Fibroblast of lung (primary cell): ENCODE results near the gene DIP2C. TPM values are rescaled to one million over a fixed set of nuclear protein-coding genes. Genes with fewer than 3 reads are reported as not detected.

Source experiments
- DNase-seq, 2 donors: peaks; one replicate each; pipeline versions ENCODE4 v3.0.0 to v3.0.0-alpha.2; 2010; ENCODE audit warnings: low read depth in 2 of 2
- H2AFZ ChIP-seq: 2 replicates; pipeline ENCODE4 v1.5.1; 2012; ENCODE audit warnings: low read length, control low read depth, inconsistent platforms
- H3K27ac ChIP-seq: 2 replicates; pipeline ENCODE4 v1.5.1; 2011; ENCODE audit warnings: low read length, control low read depth; ENCODE audit not compliant: insufficient read depth
- H3K27me3 ChIP-seq: 2 replicates; pipeline ENCODE4 v1.5.1; 2011; ENCODE audit warnings: mild to moderate bottlenecking, low read length; ENCODE audit not compliant: control insufficient read depth, insufficient read depth
- H3K36me3 ChIP-seq: 2 replicates; pipeline ENCODE4 v1.5.1; 2011; ENCODE audit warnings: low read length; ENCODE audit not compliant: control insufficient read depth, insufficient read depth
- H3K4me1 ChIP-seq: 2 replicates; pipeline ENCODE4 v1.5.1; 2011; ENCODE audit warnings: low read length; ENCODE audit not compliant: control insufficient read depth, insufficient read depth; ENCODE audit errors: extremely low read depth
- H3K4me2 ChIP-seq: 2 replicates; pipeline ENCODE4 v1.5.1; 2011; ENCODE audit warnings: low read length, control low read depth; ENCODE audit not compliant: insufficient read depth; ENCODE audit errors: extremely low read depth
- H3K4me3 ChIP-seq, 4 experiments: fragments of 200-600 bp in 1 of 4; sonication (generic) in 1 of 4; replicated peaks in 1 of 4; 2 replicates each; pipeline ENCODE4 v1.5.1; 2011 to 2016; ENCODE audit warnings: low read length in 4 of 4, low read depth in 3 of 4, mild to moderate bottlenecking in 3 of 4, control low read depth in 2 of 4, inconsistent platforms in 1 of 4, mixed read lengths in 1 of 4; ENCODE audit not compliant: insufficient read depth in 1 of 4; ENCODE audit errors: control extremely low read depth in 1 of 4
- H3K79me2 ChIP-seq: 2 replicates; pipeline ENCODE4 v1.5.1; 2012; ENCODE audit warnings: mild to moderate bottlenecking, low read length, inconsistent platforms; ENCODE audit not compliant: control insufficient read depth, insufficient read depth
- H3K9ac ChIP-seq: 2 replicates; pipeline ENCODE4 v1.5.1; 2011; ENCODE audit warnings: mild to moderate bottlenecking, low read length, control low read depth; ENCODE audit not compliant: insufficient read depth
- H3K9me3 ChIP-seq: 2 replicates; pipeline ENCODE4 v1.5.1; 2012; ENCODE audit warnings: low read depth, low read length; ENCODE audit not compliant: control insufficient read depth, insufficient read depth
- H4K20me1 ChIP-seq: 2 replicates; pipeline ENCODE4 v1.5.1; 2011; ENCODE audit warnings: low read length; ENCODE audit not compliant: control insufficient read depth, insufficient read depth; ENCODE audit errors: extremely low read depth
- EZH2 ChIP-seq: IDR thresholded peaks from 2 replicates; pipeline ENCODE4 v1.5.1; 2012; ENCODE audit warnings: low read length, control low read depth, mild to moderate bottlenecking; ENCODE audit errors: missing control alignments
- polyA plus RNA-seq, 2 donors: library from polyadenylated mRNA; depleted of rRNA in 1 of 2; stranded (reverse) in 1 of 2; unstranded in 1 of 2; fragments of >200 nt; gene quantifications; 2 replicates each; pipeline ENCODE4 v1.2.1, GENCODE V29; 2011 to 2012; ENCODE audit warnings: missing spikeins in 1 of 2
- total RNA-seq: library from RNA; depleted of rRNA; stranded (reverse); fragments of >200 nt; gene quantifications from 2 replicates; pipeline ENCODE4 v1.2.1, GENCODE V29; 2014
- TF ChIP-seq, protein P1 (sequence below), 2 donors: IDR thresholded peaks in 1 of 2; conservative IDR thresholded peaks in 1 of 2; 1 replicate in 1 of 2; 2 replicates in 1 of 2; pipeline ENCODE4 v1.5.1; 2011 to 2012; ENCODE audit warnings: low read length in 2 of 2, control low read depth in 1 of 2, inconsistent platforms in 1 of 2, low read depth in 1 of 2, mild to moderate bottlenecking in 1 of 2

Gene DIP2C
- total and polyA plus RNA-seq, 2 donors (not counting 1 experiment from before 2014, with no cell fraction given) = 10.7 to 18.3 TPM

- no peaks in the 10 kb centered on the region for H4K20me1 ChIP-seq
- H3K9me3 ChIP-seq = no peaks in the 10 kb centered on the region
- H3K4me1 ChIP-seq = no peaks in the 10 kb centered on the region
- no peak overlapping the region for H3K9ac ChIP-seq
- no peak overlapping the region for H3K27ac ChIP-seq
- H3K27me3 ChIP-seq = no peaks in the 10 kb centered on the region
- no peak overlapping the region for H3K4me2 ChIP-seq
- no peaks in the 10 kb centered on the region for H3K36me3 ChIP-seq
- no peak overlapping the region for H2AFZ ChIP-seq
- H3K4me3 ChIP-seq = no peak overlapping the region
- no peaks in the 10 kb centered on the region for H3K79me2 ChIP-seq
- DNase-seq = peak in 1 of 2 donors; percentile 13
- TF ChIP-seq EZH2 = no peak
- TF ChIP-seq, protein P1, sequence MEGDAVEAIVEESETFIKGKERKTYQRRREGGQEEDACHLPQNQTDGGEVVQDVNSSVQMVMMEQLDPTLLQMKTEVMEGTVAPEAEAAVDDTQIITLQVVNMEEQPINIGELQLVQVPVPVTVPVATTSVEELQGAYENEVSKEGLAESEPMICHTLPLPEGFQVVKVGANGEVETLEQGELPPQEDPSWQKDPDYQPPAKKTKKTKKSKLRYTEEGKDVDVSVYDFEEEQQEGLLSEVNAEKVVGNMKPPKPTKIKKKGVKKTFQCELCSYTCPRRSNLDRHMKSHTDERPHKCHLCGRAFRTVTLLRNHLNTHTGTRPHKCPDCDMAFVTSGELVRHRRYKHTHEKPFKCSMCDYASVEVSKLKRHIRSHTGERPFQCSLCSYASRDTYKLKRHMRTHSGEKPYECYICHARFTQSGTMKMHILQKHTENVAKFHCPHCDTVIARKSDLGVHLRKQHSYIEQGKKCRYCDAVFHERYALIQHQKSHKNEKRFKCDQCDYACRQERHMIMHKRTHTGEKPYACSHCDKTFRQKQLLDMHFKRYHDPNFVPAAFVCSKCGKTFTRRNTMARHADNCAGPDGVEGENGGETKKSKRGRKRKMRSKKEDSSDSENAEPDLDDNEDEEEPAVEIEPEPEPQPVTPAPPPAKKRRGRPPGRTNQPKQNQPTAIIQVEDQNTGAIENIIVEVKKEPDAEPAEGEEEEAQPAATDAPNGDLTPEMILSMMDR (conservative IDR thresholded peaks at IDR 0.05 in 1 of 2, IDR thresholded peaks at IDR 0.05 in 1 of 2; ENCODE audit: low read depth in 1 of 2, low read length in 2 of 2) = no peak
Measured at GRCh38 chr10:339038-339391, 350.5 kb downstream of the DIP2C start.

GRCh38 chr10:338171-339037 lies 351.1 kb downstream of the DIP2C start:
- H4K20me1 ChIP-seq = no peaks in the 10 kb centered on the region
- H3K79me2 ChIP-seq = no peaks in the 10 kb centered on the region
- H2AFZ ChIP-seq = no peak overlapping the region
- no peak for TF ChIP-seq EZH2
- TF ChIP-seq, protein P1 (conservative IDR thresholded peaks at IDR 0.05 in 1 of 2, IDR thresholded peaks at IDR 0.05 in 1 of 2; ENCODE audit: low read depth in 1 of 2, low read length in 2 of 2) = no peak
- no peaks in the 10 kb centered on the region for H3K27me3 ChIP-seq
- peak; percentile 69 to 74 for DNase-seq
- H3K9me3 ChIP-seq = no peaks in the 10 kb centered on the region
- no peak overlapping the region for H3K4me3 ChIP-seq
- H3K9ac ChIP-seq = no peak overlapping the region
- H3K36me3 ChIP-seq = no peaks in the 10 kb centered on the region
- H3K4me1 ChIP-seq = no peaks in the 10 kb centered on the region
- no peak overlapping the region for H3K27ac ChIP-seq
- H3K4me2 ChIP-seq = no peak overlapping the region

GRCh38 chr10:336247-336646 lies 353.2 kb downstream of the DIP2C start:
- no peaks in the 10 kb centered on the region for H4K20me1 ChIP-seq
- no peaks in the 10 kb centered on the region for H3K4me1 ChIP-seq
- no peak overlapping the region for H3K4me3 ChIP-seq
- H3K27ac ChIP-seq = no peak overlapping the region
- TF ChIP-seq EZH2 = no peak
- H3K9me3 ChIP-seq = no peaks in the 10 kb centered on the region
- no peaks in the 10 kb centered on the region for H3K79me2 ChIP-seq
- no peak for DNase-seq
- no peaks in the 10 kb centered on the region for H3K27me3 ChIP-seq
- no peaks in the 10 kb centered on the region for H3K36me3 ChIP-seq
- no peak overlapping the region for H3K4me2 ChIP-seq
- H2AFZ ChIP-seq = no peak overlapping the region
- no peak overlapping the region for H3K9ac ChIP-seq
